ENCODE measurements around the gene HOXA9.
A peak's percentile ranks its signal among the peaks of the same experiment; 100 is the strongest.

Gene HOXA9

GRCh38 chr7:27200761-27201579 is 35.6 kb upstream of the HOXA9 start:
- DNase-seq (ENCODE audit: low spot score), result no peak

GRCh38 chr7:27199849-27200760 is 34.8 kb upstream of the HOXA9 start, which contains the start of gene HOXA13:
Gene HOXA13, minus strand, starts transcription at chr7:27200091. Its CDS starts 14 bp downstream, at chr7:27200077.
- no peak for DNase-seq (ENCODE audit: low spot score)

- DNase-seq (ENCODE audit: low spot score), result no peak
Observed at GRCh38 chr7:27198871-27199801, 33.8 kb upstream of the HOXA9 start.

GRCh38 chr7:27198138-27198841 is 33.0 kb upstream of the HOXA9 start:
- no peak for DNase-seq (ENCODE audit: low spot score)

GRCh38 chr7:27197137-27198042 is 32.1 kb upstream of the HOXA9 start:
- no peak for DNase-seq (ENCODE audit: low spot score)

- DNase-seq (ENCODE audit: low spot score), result peak; percentile 54
Observed at GRCh38 chr7:27196287-27196767, 31.0 kb upstream of the HOXA9 start.

- no peak for DNase-seq (ENCODE audit: low spot score)
Observed at GRCh38 chr7:27194686-27195379, 29.5 kb upstream of the HOXA9 start.

GRCh38 chr7:27194002-27194352 is 28.6 kb upstream of the HOXA9 start:
- DNase-seq (ENCODE audit: low spot score), result no peak

GRCh38 chr7:27193335-27194001 is 28.1 kb upstream of the HOXA9 start:
- DNase-seq (ENCODE audit: low spot score), result no peak

GRCh38 chr7:27192546-27193334 is 27.4 kb upstream of the HOXA9 start:
- DNase-seq (ENCODE audit: low spot score), result no peak

- DNase-seq (ENCODE audit: low spot score), result no peak
Observed at GRCh38 chr7:27191833-27192545, 26.7 kb upstream of the HOXA9 start.

GRCh38 chr7:27191161-27191731 is 25.9 kb upstream of the HOXA9 start:
- DNase-seq (ENCODE audit: low spot score), result no peak

- DNase-seq (ENCODE audit: low spot score), result no peak
Observed at GRCh38 chr7:27189997-27190748, 24.8 kb upstream of the HOXA9 start.

GRCh38 chr7:27189295-27189996 is 24.1 kb upstream of the HOXA9 start:
- no peak for DNase-seq (ENCODE audit: low spot score)

Measured in hematopoietic multipotent progenitor cell treated with erythropoietin and hydrocortisone succinate and interleukin-3 and kit ligand, for 15 days (in vitro differentiated cells).